Neural cell (in vitro differentiated cells): Measurements from ENCODE around the gene DOCK2. TPM values are rescaled to one million over a fixed set of nuclear protein-coding genes. Genes with fewer than 3 reads are reported as not detected.

Experiments
- H2AFZ ChIP-seq: fragments of 200-600, 300-800 bp; sonication (generic), shearing (Covaris generic); 2 replicates; pipeline ENCODE4 v1.6.0; 2014; ENCODE audit warnings: low read depth, mild to moderate bottlenecking, antibody characterized with exemption, low read length, moderate library complexity
- H3F3A ChIP-seq: fragments of 200-600 bp; shearing (Covaris generic); 2 replicates; pipeline ENCODE4 v1.6.1; 2016; ENCODE audit warnings: mild to moderate bottlenecking, moderate library complexity, mixed read lengths, antibody characterized with exemption, low read length; ENCODE audit not compliant: insufficient read depth, poor library complexity, severe bottlenecking
- H3K27ac ChIP-seq: fragments of 200-600, 300-800 bp; sonication (generic), shearing (Covaris generic); 2 replicates; pipeline ENCODE4 v1.5.1; 2014; ENCODE audit warnings: mild to moderate bottlenecking, low read length, moderate library complexity
- H3K27me3 ChIP-seq: fragments of 300-800, 200-600 bp; sonication (generic), shearing (Covaris generic); 2 replicates; pipeline ENCODE4 v1.6.0; 2014; ENCODE audit warnings: mild to moderate bottlenecking, low read depth, low read length, moderate library complexity; ENCODE audit not compliant: insufficient read depth
- H3K36me3 ChIP-seq: fragments of 300-800, 200-600 bp; sonication (generic), shearing (Covaris generic); 2 replicates; pipeline ENCODE4 v1.5.1; 2014; ENCODE audit warnings: mild to moderate bottlenecking, antibody characterized with exemption, low read length, moderate library complexity; ENCODE audit not compliant: insufficient read depth
- H3K4me2 ChIP-seq: fragments of 300-800, 200-600 bp; sonication (generic), shearing (Covaris generic); 2 replicates; pipeline ENCODE4 v1.6.0; 2014; ENCODE audit warnings: mild to moderate bottlenecking, low read length
- H3K4me3 ChIP-seq: fragments of 300-800, 200-600 bp; sonication (generic), shearing (Covaris generic); 2 replicates; pipeline ENCODE4 v1.5.1; 2014; ENCODE audit warnings: mild to moderate bottlenecking, low read length, moderate library complexity
- H3K79me2 ChIP-seq: fragments of 200-600 bp; shearing (Covaris generic); replicated peaks from 2 replicates; pipeline ENCODE4 v1.6.0; 2014; ENCODE audit warnings: mild to moderate bottlenecking, low read length, moderate library complexity; ENCODE audit not compliant: insufficient read depth
- H3K9ac ChIP-seq: fragments of 300-800, 200-600 bp; sonication (generic), shearing (Covaris generic); 2 replicates; pipeline ENCODE4 v1.6.1; 2016; ENCODE audit warnings: mild to moderate bottlenecking, low read length, mixed read lengths
- H3K9me2 ChIP-seq: fragments of 200-600 bp; shearing (Covaris generic); 2 replicates; pipeline ENCODE4 v1.6.1; 2016; ENCODE audit warnings: mild to moderate bottlenecking, low read length, mixed read lengths; ENCODE audit not compliant: insufficient read depth
- H3K9me3 ChIP-seq: fragments of 200-600, 300-800 bp; sonication (generic), shearing (Covaris generic); 2 replicates; pipeline ENCODE4 v1.6.1; 2016; ENCODE audit warnings: mild to moderate bottlenecking, mixed run types, low read length, moderate library complexity, mixed read lengths
- H4K20me1 ChIP-seq: fragments of 200-600 bp; shearing (Covaris generic); 2 replicates; pipeline ENCODE4 v1.6.1; 2016; ENCODE audit warnings: mild to moderate bottlenecking, mixed run types; ENCODE audit not compliant: insufficient read depth
- CTCF ChIP-seq: fragments of 450-650 bp; IDR thresholded peaks from 2 replicates; pipeline ENCODE4 v1.5.1; 2014; ENCODE audit warnings: antibody characterized with exemption, mild to moderate bottlenecking, moderate library complexity; ENCODE audit not compliant: poor library complexity, severe bottlenecking
- EP300 ChIP-seq: fragments of 450-650 bp; conservative IDR thresholded peaks from 2 replicates; pipeline ENCODE4 v1.6.1; 2014; ENCODE audit warnings: antibody characterized with exemption, mild to moderate bottlenecking, moderate library complexity; ENCODE audit not compliant: poor library complexity, severe bottlenecking
- EZH2 ChIP-seq: fragments of 200-600, 300-800 bp; shearing (Covaris generic), sonication (generic); IDR thresholded peaks from 2 replicates; pipeline ENCODE4 v1.6.1; 2014; ENCODE audit warnings: antibody characterized with exemption, low read length, borderline replicate concordance, mild to moderate bottlenecking; ENCODE audit not compliant: insufficient read depth, poor library complexity, severe bottlenecking
- MXI1 ChIP-seq: fragments of 450-650 bp; conservative IDR thresholded peaks from 2 replicates; pipeline ENCODE4 v1.6.1; 2014; ENCODE audit warnings: antibody characterized with exemption, mild to moderate bottlenecking; ENCODE audit not compliant: poor library complexity, severe bottlenecking
- POLR2AphosphoS5 ChIP-seq: IDR thresholded peaks from 2 replicates; pipeline ENCODE4 v1.6.1; 2012
- RAD21 ChIP-seq: fragments of 450-650 bp; conservative IDR thresholded peaks from 2 replicates; pipeline ENCODE4 v1.6.1; 2014; ENCODE audit warnings: antibody characterized with exemption, mild to moderate bottlenecking, moderate library complexity
- REST ChIP-seq: IDR thresholded peaks from 2 replicates; pipeline ENCODE4 v1.6.1; 2012; ENCODE audit warnings: borderline replicate concordance
- SMC3 ChIP-seq: fragments of 450-650 bp; conservative IDR thresholded peaks from 2 replicates; pipeline ENCODE4 v1.6.1; 2014; ENCODE audit warnings: antibody characterized with exemption, mild to moderate bottlenecking, moderate library complexity; ENCODE audit not compliant: poor library complexity
- TAF1 ChIP-seq: IDR thresholded peaks from 2 replicates; pipeline ENCODE4 v1.6.1; 2012; ENCODE audit warnings: low read depth
- polyA plus RNA-seq: library from polyadenylated mRNA; depleted of rRNA; stranded (reverse); fragments of >200 nt; gene quantifications from 2 replicates; pipeline ENCODE4 v1.2.3, GENCODE V29; 2014

Gene DOCK2
- polyA plus RNA-seq, 1 donor from 2014 or later, result 0.15 TPM

DNA sequence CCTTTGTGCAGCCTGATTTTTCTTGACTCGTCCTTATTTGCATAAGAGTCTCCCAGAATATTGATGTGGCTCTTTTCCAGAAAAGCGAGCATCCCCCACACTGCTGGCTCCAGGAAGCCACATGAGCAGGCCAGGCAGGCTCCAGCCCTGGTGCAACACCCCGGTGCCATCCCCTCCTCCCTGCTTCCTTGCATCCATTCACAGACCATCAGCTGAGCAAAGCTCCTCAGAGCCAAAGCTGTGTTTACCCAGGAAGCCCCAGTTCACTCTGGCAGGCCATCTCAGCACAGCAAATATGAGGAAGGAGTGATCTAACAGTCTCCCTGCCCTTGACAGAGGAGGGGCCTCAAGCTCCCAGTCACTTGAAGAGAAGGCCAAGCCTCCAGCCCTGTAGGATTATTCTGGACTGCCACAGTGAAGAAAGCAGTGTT, 308.8 kb downstream of the DOCK2 start:
- no peaks in the 10 kb centered on the region for H3K9me3 ChIP-seq
- H3K79me2 ChIP-seq, result no peaks in the 10 kb centered on the region
- no peak overlapping the region for H3K9ac ChIP-seq
- H2AFZ ChIP-seq, result no peak overlapping the region
- H3K4me3 ChIP-seq, result no peak overlapping the region
- no peak for TF ChIP-seq MXI1
- no peak for TF ChIP-seq RAD21
- TF ChIP-seq EP300, result no peak
- TF ChIP-seq SMC3, result no peak
- no peak for TF ChIP-seq EZH2
- TF ChIP-seq TAF1, result no peak
- no peak for TF ChIP-seq REST
- TF ChIP-seq CTCF, result no peak
- no peak for TF ChIP-seq POLR2AphosphoS5
- H3K9me2 ChIP-seq, result no peaks in the 10 kb centered on the region
- no peaks in the 10 kb centered on the region for H3K36me3 ChIP-seq
- H3K27me3 ChIP-seq, result no peaks in the 10 kb centered on the region
- H3F3A ChIP-seq, result no peaks in the 10 kb centered on the region
- H3K4me2 ChIP-seq, result no peak overlapping the region
- H4K20me1 ChIP-seq, result no peaks in the 10 kb centered on the region
- no peak overlapping the region for H3K27ac ChIP-seq

GRCh38 chr5:169946743-169947295, 309.7 kb downstream of the DOCK2 start:
- Histone ChIP-seq H3K4me2 (no peak overlapping the region), H4K20me1 (no peaks in the 10 kb centered on the region), H2AFZ (no peak overlapping the region), H3K9ac (no peak overlapping the region), H3K27ac (no peak overlapping the region), H3K36me3 (no peaks in the 10 kb centered on the region), H3K79me2 (no peaks in the 10 kb centered on the region), H3K9me2 (no peaks in the 10 kb centered on the region), H3K27me3 (no peaks in the 10 kb centered on the region), H3F3A (no peaks in the 10 kb centered on the region), H3K4me3 (no peak overlapping the region), H3K9me3 (no peaks in the 10 kb centered on the region)
- TF ChIP-seq EZH2 (no peak), TAF1 (no peak), CTCF (no peak), RAD21 (no peak), EP300 (no peak), POLR2AphosphoS5 (no peak), SMC3 (no peak), REST (no peak), MXI1 (no peak)
